Stimulated activated CD8-positive, alpha-beta memory T cell treated with anti-CD3 and anti-CD28 coated beads, Interleukin-15, amount 100 ng/mL, for 48 hours (primary cell): Measurements from ENCODE around the gene ATRNL1.

Source experiments
- DNase-seq, 2 donors: peaks; one replicate each; pipeline ENCODE4 v3.0.0-alpha.2; 2020; ENCODE audit warnings: low read depth in 2 of 2

Gene ATRNL1

GRCh38 chr10:115093286-115093775 lies at the start of gene ATRNL1:
Gene ATRNL1 (plus strand): TSS chr10:115093365. CDS start chr10:115093751, 386 bp downstream.
- DNase-seq, result no peak

DNA sequence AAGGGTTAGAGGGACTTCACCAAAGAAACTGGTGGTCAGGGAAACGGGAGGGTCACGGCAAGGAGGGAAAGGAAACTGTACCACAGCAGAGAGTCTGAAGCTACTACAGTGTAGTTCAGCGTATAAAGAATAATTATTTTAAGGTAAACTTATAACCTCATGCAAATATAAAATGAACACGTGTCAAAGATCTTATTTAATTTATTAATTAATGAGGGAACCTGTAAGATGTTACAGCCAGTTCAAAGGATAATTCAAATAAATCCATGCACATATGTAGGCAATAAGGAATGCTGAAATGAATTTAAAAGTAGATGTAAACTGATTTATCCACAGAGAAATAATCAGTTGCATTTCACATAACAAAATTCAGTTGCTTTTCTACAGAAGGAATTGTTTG lies 49.4 kb upstream of the ATRNL1 start:
- DNase-seq, result no peak

- DNase-seq, result no peak
Observed at GRCh38 chr10:115044891-115045290, 48.3 kb upstream of the ATRNL1 start.

- no peak for DNase-seq
Observed at GRCh38 chr10:115045499-115045898, 47.7 kb upstream of the ATRNL1 start.

DNA sequence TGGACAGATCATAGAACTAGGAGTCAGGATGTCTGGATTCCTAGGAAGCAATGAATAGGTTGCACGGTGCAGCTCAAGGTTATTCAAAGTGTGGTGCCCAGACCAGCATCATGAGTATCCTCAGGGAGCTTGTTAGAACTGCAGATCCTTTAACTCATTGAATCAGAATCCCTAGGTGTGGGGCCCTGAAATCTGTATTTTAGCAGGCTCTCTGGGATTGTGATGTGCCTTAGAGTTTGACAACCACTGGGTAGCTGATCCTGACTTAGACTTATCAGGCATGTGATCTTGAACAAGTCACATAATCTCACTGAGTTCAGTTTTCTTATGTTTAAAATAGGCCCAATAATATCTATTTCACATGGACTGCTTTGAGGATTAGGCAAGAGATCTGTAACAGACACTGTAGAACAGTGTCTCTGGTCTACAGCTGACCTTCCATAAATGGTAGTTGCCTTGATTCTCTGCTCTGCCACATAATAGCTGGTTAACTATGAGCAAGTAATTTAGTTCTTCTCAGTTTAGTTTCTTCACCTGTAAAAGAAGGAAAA lies 46.4 kb upstream of the ATRNL1 start:
- no peak for DNase-seq

DNA sequence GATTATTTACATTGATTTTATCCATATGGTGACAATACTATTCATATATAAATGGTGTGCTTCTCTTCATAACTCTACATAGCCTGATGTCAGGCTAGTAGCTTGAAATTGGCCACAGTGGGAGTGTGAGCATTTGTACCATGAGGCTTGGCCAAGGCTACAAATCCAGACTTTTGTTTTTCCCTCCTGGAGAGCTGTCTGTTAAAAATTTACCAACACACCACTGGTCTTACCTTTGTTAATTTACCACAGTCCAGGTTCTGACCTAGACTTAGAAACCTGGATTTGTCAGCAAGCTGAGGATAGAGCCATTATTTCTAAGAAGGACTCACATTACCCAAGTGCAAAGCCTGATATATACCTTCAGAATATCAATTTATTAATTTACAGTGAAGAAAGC lies 45.5 kb upstream of the ATRNL1 start:
- no peak for DNase-seq

- DNase-seq, result no peak
Observed at GRCh38 chr10:115049318-115049717, 43.8 kb upstream of the ATRNL1 start.

- DNase-seq, result no peak
Observed at GRCh38 chr10:115049960-115050359, 43.2 kb upstream of the ATRNL1 start.

DNA sequence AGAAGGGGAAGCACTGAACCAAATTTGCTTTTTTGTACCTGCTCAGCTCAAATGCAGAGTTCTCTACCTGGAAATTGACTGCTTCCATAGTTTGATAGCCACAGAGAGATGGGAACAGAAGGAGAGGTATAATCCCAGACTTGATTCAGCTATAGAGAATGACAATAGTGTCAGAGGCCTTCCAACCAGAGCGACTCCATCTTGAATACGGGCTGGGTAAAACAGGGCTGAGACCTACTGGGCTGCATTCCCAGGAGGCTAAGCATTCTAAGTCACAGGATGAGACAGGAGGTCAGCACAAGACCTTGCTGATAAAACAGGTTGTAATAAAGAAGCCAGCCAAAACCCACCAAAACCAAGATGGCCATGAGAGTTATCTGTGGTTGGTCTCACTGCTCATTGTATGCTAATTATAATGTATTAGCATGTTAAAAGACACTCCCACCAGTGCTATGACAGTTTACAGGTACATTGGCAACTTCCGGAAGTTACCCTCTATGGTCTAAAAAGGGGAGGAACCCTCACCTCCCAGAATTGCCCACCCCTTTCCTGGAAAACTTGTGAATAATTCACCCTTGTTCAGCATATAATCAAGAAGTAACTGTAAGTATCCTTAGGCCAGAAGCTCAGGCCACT lies 42.7 kb upstream of the ATRNL1 start:
- no peak for DNase-seq

GRCh38 chr10:115051216-115051615 lies 41.9 kb upstream of the ATRNL1 start:
- DNase-seq, result no peak

- DNase-seq, result no peak
Observed at GRCh38 chr10:115052226-115052625, 40.9 kb upstream of the ATRNL1 start.

GRCh38 chr10:115052728-115053127 lies 40.4 kb upstream of the ATRNL1 start:
- DNase-seq, result no peak

GRCh38 chr10:115056186-115056585 lies 37.0 kb upstream of the ATRNL1 start:
- DNase-seq, result no peak

- no peak for DNase-seq
Observed at GRCh38 chr10:115059301-115059898, 33.8 kb upstream of the ATRNL1 start.

- no peak for DNase-seq
Observed at GRCh38 chr10:115063701-115064658, 29.2 kb upstream of the ATRNL1 start.

DNA sequence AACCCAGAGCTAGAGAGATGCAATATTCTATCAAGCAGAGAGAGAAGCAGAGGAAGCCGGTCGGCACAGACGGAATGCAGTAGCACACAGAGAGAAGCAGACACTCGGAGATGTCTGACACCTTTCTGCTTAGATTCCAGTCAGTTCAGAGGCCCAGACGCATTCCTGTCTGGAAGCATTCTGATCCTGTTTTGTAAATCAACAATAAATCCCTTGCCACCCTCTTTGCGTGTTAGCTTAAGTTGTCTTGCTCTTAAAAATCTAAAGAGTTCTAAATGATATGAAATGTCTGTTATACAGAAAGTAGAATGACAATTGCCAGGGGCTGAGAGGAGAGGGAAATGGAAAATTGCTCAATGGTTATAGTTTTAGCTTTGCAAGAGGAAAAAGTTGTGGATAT lies 27.4 kb upstream of the ATRNL1 start:
- DNase-seq, result no peak

- no peak for DNase-seq
Observed at GRCh38 chr10:115066528-115066927, 26.6 kb upstream of the ATRNL1 start.

DNA sequence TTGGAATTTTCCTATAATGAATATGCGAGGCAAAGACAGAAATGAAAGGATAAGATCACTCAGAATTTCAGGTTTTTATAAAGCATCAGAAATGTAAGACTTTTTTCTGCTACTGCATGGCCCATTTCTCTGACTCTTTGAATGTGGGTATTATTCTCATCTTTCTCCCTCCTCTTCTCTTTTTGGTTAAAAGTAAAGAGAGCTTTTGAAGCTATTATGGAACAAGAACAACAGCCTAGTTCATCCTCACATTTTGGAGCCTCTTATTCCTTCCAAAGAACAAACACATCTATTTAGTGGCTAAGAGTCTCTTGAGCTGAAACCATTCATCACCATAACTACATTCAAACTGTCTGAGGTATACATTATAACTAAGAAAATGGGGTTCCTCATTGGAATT lies 19.4 kb upstream of the ATRNL1 start:
- no peak for DNase-seq

DNA sequence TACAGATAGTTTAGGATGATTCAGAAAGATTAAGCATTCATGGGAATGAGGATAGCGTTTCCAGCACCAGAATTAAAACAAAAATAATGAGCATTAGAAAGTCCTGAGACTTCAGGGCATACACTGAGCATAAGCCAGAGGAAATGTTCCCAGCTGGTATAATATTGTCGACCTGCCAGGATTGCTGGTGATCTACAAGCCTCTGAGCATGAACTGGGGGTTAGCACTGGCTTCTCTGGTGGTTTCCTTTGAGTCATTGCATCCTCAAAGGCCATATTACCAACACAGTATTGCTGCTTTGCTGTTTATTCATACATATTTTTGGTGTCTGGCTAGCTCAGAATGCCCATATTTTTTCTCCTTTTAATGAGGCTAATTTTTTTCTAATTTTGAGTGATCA lies 10.7 kb upstream of the ATRNL1 start:
- DNase-seq, result no peak

DNA sequence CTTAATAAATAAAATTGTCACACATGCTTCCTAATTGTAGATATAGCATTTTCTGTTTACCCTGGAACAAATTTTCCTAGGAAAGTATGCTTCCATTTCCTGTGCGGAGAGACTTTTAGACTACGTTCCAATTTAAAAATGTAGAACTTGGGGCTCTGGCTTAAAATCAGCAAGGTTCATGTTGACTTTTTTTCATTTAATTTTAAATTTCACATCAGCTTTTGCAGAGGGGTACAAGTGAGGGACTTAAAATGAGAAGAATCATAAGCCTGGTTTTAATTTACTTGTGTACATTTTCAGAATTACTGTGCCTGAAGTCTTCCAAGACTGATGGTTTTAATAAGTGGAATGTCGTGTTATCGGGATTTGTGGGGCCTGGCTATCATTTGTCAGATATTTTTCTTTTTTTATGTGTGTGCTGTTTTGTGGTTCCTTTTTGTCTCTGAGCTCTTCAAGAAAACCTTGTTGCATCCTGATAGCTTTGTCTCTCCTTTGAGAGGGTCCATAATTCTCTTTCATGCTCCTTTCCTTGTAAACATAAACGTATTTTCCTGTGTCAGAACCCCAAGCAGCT lies 8.8 kb upstream of the ATRNL1 start:
- no peak for DNase-seq

DNA sequence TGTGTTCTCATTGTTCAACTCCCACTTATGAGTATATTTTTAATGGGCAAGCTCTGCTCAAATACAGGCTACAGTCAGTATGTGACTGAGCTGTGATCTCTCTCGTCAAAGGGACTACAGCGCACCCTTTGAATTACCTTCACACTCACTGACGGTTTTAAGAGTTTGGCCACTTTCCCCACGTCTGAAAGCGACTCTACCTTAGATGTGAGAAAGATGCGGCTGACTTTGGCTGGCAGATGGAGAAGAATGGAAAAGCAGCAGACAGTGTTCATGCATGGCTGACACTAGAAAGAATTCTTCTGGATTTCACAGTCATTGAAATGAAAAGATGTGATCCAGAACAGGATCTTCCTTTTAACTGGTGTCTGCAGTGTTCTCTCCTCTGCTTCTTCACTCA lies 2.0 kb upstream of the ATRNL1 start:
- DNase-seq, result no peak

GRCh38 chr10:115092258-115092554 lies 959 bp upstream of the ATRNL1 start:
- no peak for DNase-seq
